Fibroblast of lung (primary cell): Measurements from ENCODE around the gene ARHGEF12. TPM values are rescaled to one million over a fixed set of nuclear protein-coding genes. Genes with fewer than 3 reads are reported as not detected.

Experiments used
- DNase-seq, 2 donors: peaks; one replicate each; pipeline versions ENCODE4 v3.0.0 to v3.0.0-alpha.2; 2010; ENCODE audit warnings: low read depth in 2 of 2
- H2AFZ ChIP-seq: 2 replicates; pipeline ENCODE4 v1.5.1; 2012; ENCODE audit warnings: low read length, control low read depth, inconsistent platforms
- H3K27ac ChIP-seq: 2 replicates; pipeline ENCODE4 v1.5.1; 2011; ENCODE audit warnings: low read length, control low read depth; ENCODE audit not compliant: insufficient read depth
- H3K27me3 ChIP-seq: 2 replicates; pipeline ENCODE4 v1.5.1; 2011; ENCODE audit warnings: mild to moderate bottlenecking, low read length; ENCODE audit not compliant: control insufficient read depth, insufficient read depth
- H3K36me3 ChIP-seq: 2 replicates; pipeline ENCODE4 v1.5.1; 2011; ENCODE audit warnings: low read length; ENCODE audit not compliant: control insufficient read depth, insufficient read depth
- H3K4me1 ChIP-seq: 2 replicates; pipeline ENCODE4 v1.5.1; 2011; ENCODE audit warnings: low read length; ENCODE audit not compliant: control insufficient read depth, insufficient read depth; ENCODE audit errors: extremely low read depth
- H3K4me2 ChIP-seq: 2 replicates; pipeline ENCODE4 v1.5.1; 2011; ENCODE audit warnings: low read length, control low read depth; ENCODE audit not compliant: insufficient read depth; ENCODE audit errors: extremely low read depth
- H3K4me3 ChIP-seq, 4 experiments: fragments of 200-600 bp in 1 of 4; sonication (generic) in 1 of 4; replicated peaks in 1 of 4; 2 replicates each; pipeline ENCODE4 v1.5.1; 2011 to 2016; ENCODE audit warnings: low read length in 4 of 4, low read depth in 3 of 4, mild to moderate bottlenecking in 3 of 4, control low read depth in 2 of 4, inconsistent platforms in 1 of 4, mixed read lengths in 1 of 4; ENCODE audit not compliant: insufficient read depth in 1 of 4; ENCODE audit errors: control extremely low read depth in 1 of 4
- H3K79me2 ChIP-seq: 2 replicates; pipeline ENCODE4 v1.5.1; 2012; ENCODE audit warnings: mild to moderate bottlenecking, low read length, inconsistent platforms; ENCODE audit not compliant: control insufficient read depth, insufficient read depth
- H3K9ac ChIP-seq: 2 replicates; pipeline ENCODE4 v1.5.1; 2011; ENCODE audit warnings: mild to moderate bottlenecking, low read length, control low read depth; ENCODE audit not compliant: insufficient read depth
- H3K9me3 ChIP-seq: 2 replicates; pipeline ENCODE4 v1.5.1; 2012; ENCODE audit warnings: low read depth, low read length; ENCODE audit not compliant: control insufficient read depth, insufficient read depth
- H4K20me1 ChIP-seq: 2 replicates; pipeline ENCODE4 v1.5.1; 2011; ENCODE audit warnings: low read length; ENCODE audit not compliant: control insufficient read depth, insufficient read depth; ENCODE audit errors: extremely low read depth
- CTCF ChIP-seq, 2 donors: IDR thresholded peaks in 1 of 2; conservative IDR thresholded peaks in 1 of 2; 1 replicate in 1 of 2; 2 replicates in 1 of 2; pipeline ENCODE4 v1.5.1; 2011 to 2012; ENCODE audit warnings: low read length in 2 of 2, control low read depth in 1 of 2, inconsistent platforms in 1 of 2, low read depth in 1 of 2, mild to moderate bottlenecking in 1 of 2
- EZH2 ChIP-seq: IDR thresholded peaks from 2 replicates; pipeline ENCODE4 v1.5.1; 2012; ENCODE audit warnings: low read length, control low read depth, mild to moderate bottlenecking; ENCODE audit errors: missing control alignments
- polyA plus RNA-seq, 2 donors: library from polyadenylated mRNA; depleted of rRNA in 1 of 2; stranded (reverse) in 1 of 2; unstranded in 1 of 2; fragments of >200 nt; gene quantifications; 2 replicates each; pipeline ENCODE4 v1.2.1, GENCODE V29; 2011 to 2012; ENCODE audit warnings: missing spikeins in 1 of 2
- total RNA-seq: library from RNA; depleted of rRNA; stranded (reverse); fragments of >200 nt; gene quantifications from 2 replicates; pipeline ENCODE4 v1.2.1, GENCODE V29; 2014

The ARHGEF12 gene
- total and polyA plus RNA-seq, 2 donors (not counting 1 experiment from before 2014, with no cell fraction given), result 63.1 to 141 TPM

- no peak overlapping the region for H3K4me3 ChIP-seq
- DNase-seq, result peak in 1 of 2 donors; percentile 48
- no peak overlapping the region for H2AFZ ChIP-seq
- H3K27me3 ChIP-seq, result no peaks in the 10 kb centered on the region
- no peak overlapping the region for H3K4me2 ChIP-seq
- H3K9me3 ChIP-seq, result no peaks in the 10 kb centered on the region
- no peak for TF ChIP-seq EZH2
- TF ChIP-seq CTCF (conservative IDR thresholded peaks at IDR 0.05 in 1 of 2, IDR thresholded peaks at IDR 0.05 in 1 of 2; ENCODE audit: low read depth in 1 of 2, low read length in 2 of 2), result no peak
- H3K36me3 ChIP-seq, result no peaks in the 10 kb centered on the region
- H4K20me1 ChIP-seq, result no peaks in the 10 kb centered on the region
- peaks cover 4% of the 10 kb centered on the region for H3K4me1 ChIP-seq
- H3K27ac ChIP-seq, result no peak overlapping the region
- no peak overlapping the region for H3K9ac ChIP-seq
- no peaks in the 10 kb centered on the region for H3K79me2 ChIP-seq
Observed at GRCh38 chr11:120316880-120317688, 19.1 kb upstream of the ARHGEF12 start.

DNA sequence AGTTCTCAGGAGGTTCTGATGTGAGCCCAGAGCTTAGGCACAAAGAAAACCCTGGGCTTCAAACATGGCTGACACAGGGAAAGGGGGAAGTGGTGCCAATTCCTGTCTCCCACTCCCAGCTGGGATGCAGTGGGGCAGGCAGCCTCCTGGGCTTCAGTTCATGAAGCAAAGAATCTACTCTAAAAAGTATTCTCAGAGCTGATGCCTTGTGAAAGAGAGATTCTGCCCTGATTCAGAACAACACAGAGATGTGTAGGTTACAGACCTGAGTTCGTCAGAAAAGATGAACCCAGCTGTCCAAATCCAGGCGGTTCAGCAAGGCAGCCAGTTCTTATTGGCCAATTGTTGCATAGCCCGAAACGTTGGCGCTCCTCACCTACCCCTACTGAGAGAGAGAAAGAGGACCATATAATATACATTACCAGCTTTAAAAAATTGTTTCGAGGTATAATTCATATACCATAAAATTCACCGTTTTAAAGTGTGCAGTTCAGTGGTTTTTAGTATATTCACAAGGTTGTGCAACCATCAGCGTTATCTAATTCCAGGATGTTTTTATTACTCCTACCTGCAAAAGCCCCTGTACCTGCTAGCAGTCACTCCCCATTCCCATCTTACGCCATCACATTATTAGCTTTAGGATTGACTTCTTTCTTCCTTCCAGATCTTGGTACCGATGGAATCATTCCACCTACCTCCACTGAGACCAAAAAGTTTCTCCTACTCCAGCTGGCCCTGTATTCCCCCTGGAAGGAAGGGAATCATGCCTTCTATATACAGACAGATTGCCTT is 18.3 kb upstream of the ARHGEF12 start:
- no peak overlapping the region for H3K4me2 ChIP-seq
- H3K27me3 ChIP-seq, result no peaks in the 10 kb centered on the region
- H2AFZ ChIP-seq, result no peak overlapping the region
- H3K9ac ChIP-seq, result no peak overlapping the region
- H3K27ac ChIP-seq, result no peak overlapping the region
- H3K79me2 ChIP-seq, result no peaks in the 10 kb centered on the region
- H3K36me3 ChIP-seq, result no peaks in the 10 kb centered on the region
- no peaks in the 10 kb centered on the region for H3K9me3 ChIP-seq
- H3K4me3 ChIP-seq, result no peak overlapping the region
- peaks cover 4% of the 10 kb centered on the region for H3K4me1 ChIP-seq
- no peak for DNase-seq
- TF ChIP-seq CTCF (conservative IDR thresholded peaks at IDR 0.05 in 1 of 2, IDR thresholded peaks at IDR 0.05 in 1 of 2; ENCODE audit: low read depth in 1 of 2, low read length in 2 of 2) (no peak), EZH2 (no peak)
- H4K20me1 ChIP-seq, result no peaks in the 10 kb centered on the region

- Histone ChIP-seq H3K79me2 (no peaks in the 10 kb centered on the region), H3K4me3 (no peak overlapping the region), H2AFZ (no peak overlapping the region), H3K36me3 (no peaks in the 10 kb centered on the region), H3K4me2 (no peak overlapping the region), H3K9me3 (no peaks in the 10 kb centered on the region), H3K4me1 (peaks cover 4% of the 10 kb centered on the region), H3K27me3 (no peaks in the 10 kb centered on the region), H3K9ac (no peak overlapping the region), H3K27ac (no peak overlapping the region), H4K20me1 (no peaks in the 10 kb centered on the region)
- no peak for DNase-seq
- TF ChIP-seq EZH2 (no peak), CTCF (conservative IDR thresholded peaks at IDR 0.05 in 1 of 2, IDR thresholded peaks at IDR 0.05 in 1 of 2; ENCODE audit: low read depth in 1 of 2, low read length in 2 of 2) (no peak)
Observed at GRCh38 chr11:120318906-120319305, 17.3 kb upstream of the ARHGEF12 start.
